Osteoblast (primary cell): Measurements from ENCODE around the gene RALB. TPM values are rescaled to one million over a fixed set of nuclear protein-coding genes. Genes with fewer than 3 reads are reported as not detected.

Experiments
- DNase-seq: peaks from one replicate; pipeline ENCODE4 v3.0.0; 2011; ENCODE audit warnings: low spot score, mixed read lengths; ENCODE audit not compliant: insufficient read length; ENCODE audit errors: missing footprints
- H2AFZ ChIP-seq: 2 replicates; pipeline ENCODE4 v1.6.0; 2011; ENCODE audit warnings: mild to moderate bottlenecking, low read length
- H3K27ac ChIP-seq: 2 replicates; pipeline ENCODE4 v1.5.1; 2011; ENCODE audit warnings: mild to moderate bottlenecking, low read depth, low read length, moderate library complexity
- H3K27me3 ChIP-seq: 2 replicates; pipeline ENCODE4 v1.6.0; 2012; ENCODE audit warnings: mild to moderate bottlenecking, control low read depth, inconsistent platforms, low read length, moderate library complexity; ENCODE audit not compliant: insufficient read depth
- H3K36me3 ChIP-seq: 2 replicates; pipeline ENCODE4 v1.5.1; 2011; ENCODE audit warnings: mild to moderate bottlenecking, low read length, control low read depth, moderate library complexity; ENCODE audit not compliant: insufficient read depth
- H3K4me1 ChIP-seq: 2 replicates; pipeline ENCODE4 v1.5.1; 2011; ENCODE audit warnings: mild to moderate bottlenecking, low read length, control low read depth, moderate library complexity; ENCODE audit not compliant: insufficient read depth
- H3K4me2 ChIP-seq: 2 replicates; pipeline ENCODE4 v1.6.0; 2011; ENCODE audit warnings: mild to moderate bottlenecking, low read length; ENCODE audit not compliant: insufficient read depth
- H3K4me3 ChIP-seq: fragments of 200-600 bp; sonication (generic); 3 replicates; pipeline ENCODE4 v1.5.1; 2012; ENCODE audit warnings: mild to moderate bottlenecking, low read length, inconsistent platforms; ENCODE audit not compliant: insufficient read depth
- H3K79me2 ChIP-seq: 2 replicates; pipeline ENCODE4 v1.6.0; 2012; ENCODE audit warnings: mild to moderate bottlenecking, low read length, control low read depth, inconsistent platforms; ENCODE audit not compliant: insufficient read depth
- H3K9me3 ChIP-seq: 2 replicates; pipeline ENCODE4 v1.5.1; 2011; ENCODE audit warnings: low read depth, low read length, control low read depth
- H4K20me1 ChIP-seq: 2 replicates; pipeline ENCODE4 v1.6.0; 2012; ENCODE audit warnings: mild to moderate bottlenecking, low read length, control low read depth; ENCODE audit not compliant: insufficient read depth
- total RNA-seq: library from RNA; depleted of rRNA; stranded (reverse); fragments of >200 nt; gene quantifications from 2 replicates; pipeline ENCODE4 v1.2.3, GENCODE V29; 2012
- TF ChIP-seq, protein P1 (sequence below): IDR thresholded peaks from 2 replicates; pipeline ENCODE4 v1.5.1; 2011; ENCODE audit warnings: mild to moderate bottlenecking, low read depth, low read length, moderate library complexity; ENCODE audit errors: extremely low read depth

RALB gene
- total RNA-seq, 1 donor: 48.5 TPM

DNA sequence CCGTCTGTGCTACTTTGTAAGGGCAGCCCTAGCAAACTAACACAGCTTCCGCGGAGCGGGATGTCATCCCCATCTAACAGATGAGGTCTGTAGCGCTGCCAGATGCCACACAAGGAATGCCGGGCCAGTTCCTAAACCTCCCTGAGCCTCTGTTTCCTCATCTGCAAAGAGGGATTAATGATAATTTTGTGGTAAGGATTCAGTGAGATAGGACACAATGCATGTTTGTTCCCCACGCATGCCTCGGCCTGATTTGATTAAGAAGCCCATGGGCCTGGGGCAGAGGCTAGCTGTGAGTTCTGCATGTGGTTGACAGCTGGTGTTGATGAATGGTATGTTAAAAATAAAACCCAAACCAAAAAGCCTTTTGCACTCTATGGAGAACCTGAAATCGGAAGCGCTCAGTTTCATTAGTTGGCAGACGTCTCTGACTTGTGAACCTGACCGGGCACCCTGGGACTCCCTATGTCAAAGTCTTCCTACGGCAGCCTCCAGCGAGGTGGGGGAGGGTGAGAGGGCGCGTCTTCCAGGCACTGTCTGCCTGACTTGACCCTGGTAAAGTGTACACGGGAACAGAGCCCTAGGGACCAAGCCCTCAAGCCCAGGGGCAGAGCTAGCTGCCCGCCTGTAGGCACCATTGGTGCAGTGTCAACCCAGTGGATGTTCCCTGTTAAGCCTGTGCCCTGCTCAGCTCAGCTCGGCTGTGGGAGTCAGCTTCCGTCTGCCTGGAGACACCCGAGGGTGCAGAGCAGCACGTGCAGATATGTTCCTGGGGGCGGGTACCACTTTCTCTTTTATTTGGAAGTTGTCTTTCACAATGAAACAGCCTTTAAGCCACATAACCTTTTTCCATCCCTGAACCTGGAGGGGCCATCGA, 78.5 kb downstream of the RALB start:
- no peak overlapping the region for H3K4me2 ChIP-seq
- H3K9me3 ChIP-seq: peaks cover 2% of the 10 kb centered on the region
- no peaks in the 10 kb centered on the region for H4K20me1 ChIP-seq
- H3K36me3 ChIP-seq: no peaks in the 10 kb centered on the region
- H3K4me1 ChIP-seq: no peaks in the 10 kb centered on the region
- no peaks in the 10 kb centered on the region for H3K79me2 ChIP-seq
- TF ChIP-seq, protein P1, sequence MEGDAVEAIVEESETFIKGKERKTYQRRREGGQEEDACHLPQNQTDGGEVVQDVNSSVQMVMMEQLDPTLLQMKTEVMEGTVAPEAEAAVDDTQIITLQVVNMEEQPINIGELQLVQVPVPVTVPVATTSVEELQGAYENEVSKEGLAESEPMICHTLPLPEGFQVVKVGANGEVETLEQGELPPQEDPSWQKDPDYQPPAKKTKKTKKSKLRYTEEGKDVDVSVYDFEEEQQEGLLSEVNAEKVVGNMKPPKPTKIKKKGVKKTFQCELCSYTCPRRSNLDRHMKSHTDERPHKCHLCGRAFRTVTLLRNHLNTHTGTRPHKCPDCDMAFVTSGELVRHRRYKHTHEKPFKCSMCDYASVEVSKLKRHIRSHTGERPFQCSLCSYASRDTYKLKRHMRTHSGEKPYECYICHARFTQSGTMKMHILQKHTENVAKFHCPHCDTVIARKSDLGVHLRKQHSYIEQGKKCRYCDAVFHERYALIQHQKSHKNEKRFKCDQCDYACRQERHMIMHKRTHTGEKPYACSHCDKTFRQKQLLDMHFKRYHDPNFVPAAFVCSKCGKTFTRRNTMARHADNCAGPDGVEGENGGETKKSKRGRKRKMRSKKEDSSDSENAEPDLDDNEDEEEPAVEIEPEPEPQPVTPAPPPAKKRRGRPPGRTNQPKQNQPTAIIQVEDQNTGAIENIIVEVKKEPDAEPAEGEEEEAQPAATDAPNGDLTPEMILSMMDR: no peak
- no peak overlapping the region for H3K27ac ChIP-seq
- no peak overlapping the region for H3K4me3 ChIP-seq
- no peak for DNase-seq
- H2AFZ ChIP-seq: no peak overlapping the region
- H3K27me3 ChIP-seq: peaks cover 48% of the 10 kb centered on the region

DNA sequence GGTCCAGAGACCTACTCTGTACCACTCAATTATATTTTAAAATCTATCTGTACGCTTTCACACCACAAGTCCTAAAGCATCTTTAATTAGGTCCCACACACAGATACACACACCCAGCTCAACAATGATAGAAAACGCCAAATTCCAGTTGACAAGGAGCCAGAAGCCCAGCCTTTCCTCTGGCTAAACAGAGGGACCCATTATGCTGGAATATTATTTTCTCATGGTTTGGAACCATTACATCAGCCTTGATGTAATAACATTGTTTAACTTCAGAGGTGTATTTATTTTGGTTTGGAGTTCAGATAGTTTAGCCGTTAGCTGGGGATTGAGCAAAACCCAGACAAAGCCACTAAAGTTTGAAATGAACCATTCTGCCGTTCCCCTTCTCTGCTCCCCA, 79.3 kb downstream of the RALB start:
- H3K4me1 ChIP-seq: no peaks in the 10 kb centered on the region
- no peak overlapping the region for H3K27ac ChIP-seq
- peaks cover 51% of the 10 kb centered on the region for H3K27me3 ChIP-seq
- H3K36me3 ChIP-seq: no peaks in the 10 kb centered on the region
- no peaks in the 10 kb centered on the region for H4K20me1 ChIP-seq
- H3K4me3 ChIP-seq: no peak overlapping the region
- no peak overlapping the region for H3K4me2 ChIP-seq
- DNase-seq: no peak
- TF ChIP-seq, protein P1: no peak
- H3K79me2 ChIP-seq: no peaks in the 10 kb centered on the region
- peaks cover 2% of the 10 kb centered on the region for H3K9me3 ChIP-seq
- H2AFZ ChIP-seq: no peak overlapping the region

DNA sequence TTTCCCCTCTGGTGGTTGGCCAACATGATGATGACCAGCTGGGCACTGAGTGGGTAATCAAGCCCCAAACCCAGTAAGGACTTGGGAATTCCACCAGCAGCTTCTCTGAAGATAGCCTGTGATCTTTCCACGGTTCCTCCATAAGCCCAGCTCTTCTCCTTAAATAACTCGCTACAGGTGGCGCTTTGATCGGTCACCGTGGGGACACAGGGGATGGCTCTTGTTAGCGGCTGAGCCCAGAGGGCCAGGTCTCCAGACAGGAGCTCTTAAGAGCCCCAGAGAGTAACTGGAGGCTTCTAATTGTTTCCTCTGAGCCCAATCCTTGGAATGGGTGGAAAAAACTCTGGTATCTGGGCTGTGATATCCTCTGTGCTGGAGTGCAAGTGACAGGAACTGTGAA, 79.7 kb downstream of the RALB start:
- H4K20me1 ChIP-seq: no peaks in the 10 kb centered on the region
- H3K27me3 ChIP-seq: peaks cover 51% of the 10 kb centered on the region
- peak; percentile 66 for DNase-seq

DNA sequence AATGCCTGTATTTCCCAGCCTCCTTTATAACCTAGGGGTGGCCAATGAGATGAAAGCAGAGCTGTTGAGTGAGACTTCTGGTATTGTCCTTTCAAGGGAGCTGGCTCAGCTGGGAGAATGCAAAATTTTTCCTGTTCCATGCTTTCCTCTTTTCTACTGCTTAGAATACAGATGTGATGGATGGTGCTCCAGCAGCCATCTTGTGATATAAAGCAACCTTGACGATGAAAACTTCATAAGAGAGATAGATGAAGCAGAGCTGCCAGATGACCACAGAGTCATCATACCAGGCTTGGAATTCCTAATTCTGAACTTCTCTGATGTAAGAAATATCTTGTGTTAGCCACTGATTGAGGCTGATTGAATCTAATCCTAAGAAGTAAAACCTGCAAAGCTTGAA, 81.4 kb downstream of the RALB start:
- Histone ChIP-seq H3K9me3 (peaks cover 2% of the 10 kb centered on the region), H3K4me2 (no peak overlapping the region), H2AFZ (no peak overlapping the region), H3K79me2 (no peaks in the 10 kb centered on the region), H3K4me1 (no peaks in the 10 kb centered on the region), H3K27ac (no peak overlapping the region), H3K27me3 (peaks cover 46% of the 10 kb centered on the region), H3K36me3 (no peaks in the 10 kb centered on the region), H3K4me3 (no peak overlapping the region), H4K20me1 (no peaks in the 10 kb centered on the region)
- no peak for DNase-seq
- TF ChIP-seq, protein P1: no peak

More for the DNA sequence above, 79.7 kb downstream of the RALB start:
- H3K4me3 ChIP-seq: no peak overlapping the region
- H3K36me3 ChIP-seq: no peaks in the 10 kb centered on the region
- H3K4me1 ChIP-seq: no peaks in the 10 kb centered on the region
- H3K79me2 ChIP-seq: no peaks in the 10 kb centered on the region
- TF ChIP-seq, protein P1: no peak
- no peak overlapping the region for H3K27ac ChIP-seq
- H3K4me2 ChIP-seq: no peak overlapping the region
- H2AFZ ChIP-seq: no peak overlapping the region
- H3K9me3 ChIP-seq: peaks cover 2% of the 10 kb centered on the region
